Epithelial cell of proximal tubule (primary cell): Measurements from ENCODE around the gene RPL28. TPM values are rescaled to one million over a fixed set of nuclear protein-coding genes. Genes with fewer than 3 reads are reported as not detected.

ENCODE experiments used
- DNase-seq: peaks from one replicate; pipeline ENCODE4 v3.0.0-alpha.2; 2011; ENCODE audit warnings: low read depth
- H3K4me3 ChIP-seq: 2 replicates; pipeline ENCODE4 v1.5.1; 2011; ENCODE audit warnings: low read depth, mild to moderate bottlenecking, low read length
- CTCF ChIP-seq: conservative IDR thresholded peaks from 2 replicates; pipeline ENCODE4 v1.5.1; 2012; ENCODE audit warnings: low read depth, mild to moderate bottlenecking, low read length
- total RNA-seq: library from RNA; depleted of rRNA; stranded (reverse); fragments of >200 nt; gene quantifications from 2 replicates; pipeline ENCODE4 v1.2.3, GENCODE V29; 2015

Gene RPL28
- total RNA-seq, 1 donor from 2014 or later = 412 TPM

- DNase-seq = no peak
- TF ChIP-seq CTCF = no peak
- H3K4me3 ChIP-seq = no peak overlapping the region
These were observed 37.3 kb upstream of the RPL28 start for GRCh38 chr19:55348317-55349034.

GRCh38 chr19:55350620-55351315 is 35.0 kb upstream of the RPL28 start:
- no peak overlapping the region for H3K4me3 ChIP-seq
- TF ChIP-seq CTCF = no peak
- DNase-seq = no peak

- no peak overlapping the region for H3K4me3 ChIP-seq
- DNase-seq = no peak
- TF ChIP-seq CTCF = no peak
These were observed 33.7 kb upstream of the RPL28 start for GRCh38 chr19:55352040-55352439.

- TF ChIP-seq CTCF = no peak
- no peak overlapping the region for H3K4me3 ChIP-seq
- DNase-seq = no peak
These were observed 33.1 kb upstream of the RPL28 start for GRCh38 chr19:55352549-55353145.

GRCh38 chr19:55353356-55353802 is 32.4 kb upstream of the RPL28 start:
- no peak for DNase-seq
- no peak for TF ChIP-seq CTCF
- peak overlapping the region; percentile 57 for H3K4me3 ChIP-seq

- DNase-seq = no peak
- H3K4me3 ChIP-seq = peak overlapping the region; percentile 57
- TF ChIP-seq CTCF = no peak
These were observed 31.7 kb upstream of the RPL28 start for GRCh38 chr19:55353803-55354697.
